ENCODE results near the gene PSORS1C1. TPM values are rescaled to one million over a fixed set of nuclear protein-coding genes. Genes with fewer than 3 reads are reported as not detected.
"Not testable (repeated sequence)": the region's sequence is repeated elsewhere in the genome, so short reads cannot be mapped to it uniquely, and the experiment has no call there.

The PSORS1C1 gene
- total RNA-seq, 2 donors from 2014 or later: 0.67 TPM; not detected in 1

DNA sequence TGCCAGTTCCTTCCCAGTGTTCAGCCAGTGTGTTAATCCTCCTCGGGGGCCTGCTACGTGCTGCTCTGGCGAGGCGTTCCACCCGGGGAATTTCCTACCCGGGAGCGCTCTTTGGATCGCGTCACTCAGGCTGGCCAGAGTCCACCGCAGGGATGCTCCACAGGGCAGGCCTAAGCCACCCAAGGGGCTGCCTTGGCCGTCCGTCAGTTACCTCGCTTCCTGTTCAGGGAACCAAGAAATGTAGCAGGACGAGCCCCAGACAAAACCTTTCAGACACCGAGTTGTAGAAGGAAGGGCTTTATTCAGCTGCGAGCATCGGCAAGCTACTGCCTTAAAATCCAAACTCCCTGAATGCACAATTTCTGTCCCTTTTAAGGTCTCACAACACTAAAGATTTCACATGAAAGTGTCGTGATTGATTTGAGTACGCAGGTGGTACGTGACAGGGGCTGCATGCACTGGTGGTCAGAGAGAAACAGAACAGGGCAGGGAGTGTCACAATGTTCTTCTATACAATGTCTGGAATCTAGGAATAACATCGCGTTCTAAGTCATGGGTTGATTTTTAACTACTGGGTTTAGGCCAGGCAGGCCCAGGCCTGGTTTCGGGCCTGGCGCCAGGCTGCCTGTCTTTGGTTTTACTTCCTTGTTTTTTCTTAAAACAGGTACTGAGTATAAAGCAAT lies 71.6 kb downstream of the PSORS1C1 start:
- Mint-ChIP-seq H3K4me1 (ENCODE audit: low read depth) (peaks cover 12% of the 10 kb centered on the region), H3K27me3 (ENCODE audit: low read depth) (no peaks in the 10 kb centered on the region), H3K27ac (no peak overlapping the region), H3K9me3 (no peaks in the 10 kb centered on the region), H3K36me3 (ENCODE audit: insufficient read depth in 2 of 2) (no peaks in the 10 kb centered on the region), H3K4me3 (no peak overlapping the region)
- ATAC-seq (replicated peaks in 1 of 2) (no peak), DNase-seq (no peak)

DNA sequence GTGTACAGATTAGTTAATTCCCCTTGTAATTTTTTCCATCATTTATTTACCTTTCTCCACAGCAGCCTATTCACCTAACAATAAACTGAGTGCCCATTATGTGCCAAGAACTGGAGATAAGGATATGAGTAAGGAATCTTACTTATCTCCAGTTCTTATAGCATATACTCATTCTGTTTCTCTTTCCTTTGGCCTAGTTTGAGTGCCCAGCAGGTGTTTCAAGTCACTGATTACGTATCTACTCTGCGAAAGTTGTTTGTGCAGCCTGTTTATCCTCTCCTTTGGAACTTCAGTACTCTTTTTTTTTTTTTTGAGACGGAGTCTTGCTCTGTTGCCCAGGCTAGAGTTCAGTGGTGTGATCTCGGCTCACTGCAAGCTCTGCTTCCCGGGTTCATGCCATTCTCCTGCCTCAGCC lies 73.2 kb downstream of the PSORS1C1 start:
- H3K9me3 Mint-ChIP-seq: no peaks in the 10 kb centered on the region
- H3K4me3 Mint-ChIP-seq: no peak overlapping the region
- no peaks in the 10 kb centered on the region for H3K36me3 Mint-ChIP-seq (ENCODE audit: insufficient read depth in 2 of 2)
- H3K27me3 Mint-ChIP-seq (ENCODE audit: low read depth): no peaks in the 10 kb centered on the region
- ATAC-seq (replicated peaks in 1 of 2) (no peak), DNase-seq (no peak)
- peaks cover 12% of the 10 kb centered on the region for H3K4me1 Mint-ChIP-seq (ENCODE audit: low read depth)
- H3K27ac Mint-ChIP-seq: no peak overlapping the region

DNA sequence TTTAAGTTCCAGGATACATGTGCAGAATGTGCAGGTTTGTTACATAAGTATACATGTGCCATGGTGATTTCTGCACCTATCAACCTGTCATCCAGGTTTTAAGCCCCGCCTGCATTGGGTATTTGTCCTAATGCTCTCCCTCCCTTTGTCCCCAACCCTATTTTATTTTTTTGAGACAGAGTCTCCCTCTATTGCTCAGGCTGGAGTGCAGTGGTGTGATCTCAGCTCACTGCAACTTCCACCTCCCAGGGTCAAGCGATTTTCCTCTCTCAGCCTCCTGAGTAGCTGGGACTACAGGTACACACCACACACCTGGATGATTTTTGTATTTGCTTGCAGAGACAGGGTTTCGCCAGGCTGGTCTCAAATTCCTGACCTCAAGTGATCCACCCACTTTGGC lies 74.6 kb downstream of the PSORS1C1 start:
- not testable (repeated sequence) for H3K27ac Mint-ChIP-seq; ATAC-seq (replicated peaks in 1 of 2); H3K9me3 Mint-ChIP-seq; H3K27me3 Mint-ChIP-seq (ENCODE audit: low read depth); H3K4me3 Mint-ChIP-seq; H3K36me3 Mint-ChIP-seq (ENCODE audit: insufficient read depth in 2 of 2); DNase-seq
- H3K4me1 Mint-ChIP-seq (ENCODE audit: low read depth): peaks cover 13% of the 10 kb centered on the region

Other genes with a start within 250 kb of the PSORS1C1 start
- gene DDR1, start 230.3 kb upstream of the PSORS1C1 start, total RNA-seq: 10 to 100 TPM in 1 of 2 donors, 1 to 10 TPM in 1; 9.4 to 11.6 TPM
- gene GTF2H4, start 206.6 kb upstream of the PSORS1C1 start, total RNA-seq: 10 to 100 TPM; 43.5 to 46.9 TPM
- 10 to 100 TPM; 47.3 to 54.9 TPM for gene VARS2, start 200.6 kb upstream of the PSORS1C1 start, total RNA-seq
- under 1 TPM in 1 of 2 donors, not detected in 1; 0.31 TPM for gene SFTA2, start 182.6 kb upstream of the PSORS1C1 start, total RNA-seq
- under 1 TPM in 1 of 2 donors, not detected in 1; 0.09 TPM for gene MUCL3, start 173.8 kb upstream of the PSORS1C1 start, total RNA-seq
- gene MUC21, start 131.1 kb upstream of the PSORS1C1 start, total RNA-seq: not detected
- not detected for gene MUC22, start 104.3 kb upstream of the PSORS1C1 start, total RNA-seq
- not detected for gene C6orf15, start 2.2 kb upstream of the PSORS1C1 start, total RNA-seq
- gene CDSN, start 5.6 kb downstream of the PSORS1C1 start, total RNA-seq: not detected
- gene PSORS1C2, start 24.3 kb downstream of the PSORS1C1 start, total RNA-seq: not detected
- 10 to 100 TPM; 47.5 to 64.2 TPM for gene CCHCR1, start 43.0 kb downstream of the PSORS1C1 start, total RNA-seq
- gene TCF19, start 43.8 kb downstream of the PSORS1C1 start, total RNA-seq: 10 to 100 TPM; 63.8 to 82.7 TPM
- gene POU5F1, start 55.9 kb downstream of the PSORS1C1 start, total RNA-seq: under 1 TPM in 1 of 2 donors, not detected in 1; 0.09 TPM
- 100 to 1,000 TPM; 781 to 974 TPM for gene HLA-C, start 157.3 kb downstream of the PSORS1C1 start, total RNA-seq
- 1,000 to 10,000 TPM; 3,527 to 3,556 TPM for gene HLA-B, start 242.4 kb downstream of the PSORS1C1 start, total RNA-seq

Data from activated T-cell treated with anti-CD3 and anti-CD28 coated beads, Interleukin-2, amount 50 U/mL, for 72 hours (primary cell).